ENCODE results near the gene PTPN13.

DNA sequence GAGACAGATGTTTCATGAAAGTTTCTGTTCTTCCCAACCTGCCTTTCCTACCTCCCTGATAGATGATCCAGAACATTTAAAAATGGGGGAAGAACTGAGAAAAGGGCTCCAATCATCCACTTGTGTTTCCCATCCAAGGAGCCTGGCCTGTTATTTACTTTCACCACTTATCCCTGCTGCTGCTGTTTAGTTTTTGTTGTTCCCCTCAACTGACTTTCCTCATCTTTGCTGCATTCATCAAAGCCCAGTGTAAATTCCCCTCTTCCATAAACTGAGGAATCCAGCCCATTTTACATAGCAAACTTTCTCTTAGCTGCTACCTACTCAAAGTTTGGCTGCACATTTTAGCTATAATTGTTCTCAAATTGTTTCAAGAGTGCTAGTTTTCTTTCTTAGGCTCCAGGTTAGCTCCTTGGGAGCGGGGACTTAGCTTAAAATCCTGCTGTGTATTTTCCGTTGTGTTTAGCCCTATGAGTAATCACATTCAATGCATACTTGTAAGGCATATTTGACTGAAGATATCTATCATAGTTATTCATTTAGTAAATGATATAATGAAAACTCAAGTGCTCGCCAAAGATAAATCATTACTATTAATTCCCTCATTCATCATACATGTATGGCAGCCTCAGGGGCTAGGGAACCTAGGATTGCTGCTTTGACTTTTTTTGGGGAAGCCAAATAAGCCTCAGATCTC is 1.4 kb upstream of the PTPN13 start:
- TF ChIP-seq, protein P1, sequence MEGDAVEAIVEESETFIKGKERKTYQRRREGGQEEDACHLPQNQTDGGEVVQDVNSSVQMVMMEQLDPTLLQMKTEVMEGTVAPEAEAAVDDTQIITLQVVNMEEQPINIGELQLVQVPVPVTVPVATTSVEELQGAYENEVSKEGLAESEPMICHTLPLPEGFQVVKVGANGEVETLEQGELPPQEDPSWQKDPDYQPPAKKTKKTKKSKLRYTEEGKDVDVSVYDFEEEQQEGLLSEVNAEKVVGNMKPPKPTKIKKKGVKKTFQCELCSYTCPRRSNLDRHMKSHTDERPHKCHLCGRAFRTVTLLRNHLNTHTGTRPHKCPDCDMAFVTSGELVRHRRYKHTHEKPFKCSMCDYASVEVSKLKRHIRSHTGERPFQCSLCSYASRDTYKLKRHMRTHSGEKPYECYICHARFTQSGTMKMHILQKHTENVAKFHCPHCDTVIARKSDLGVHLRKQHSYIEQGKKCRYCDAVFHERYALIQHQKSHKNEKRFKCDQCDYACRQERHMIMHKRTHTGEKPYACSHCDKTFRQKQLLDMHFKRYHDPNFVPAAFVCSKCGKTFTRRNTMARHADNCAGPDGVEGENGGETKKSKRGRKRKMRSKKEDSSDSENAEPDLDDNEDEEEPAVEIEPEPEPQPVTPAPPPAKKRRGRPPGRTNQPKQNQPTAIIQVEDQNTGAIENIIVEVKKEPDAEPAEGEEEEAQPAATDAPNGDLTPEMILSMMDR (IDR thresholded peaks at IDR 0.05): no peak
- TF ChIP-seq POLR2A (IDR thresholded peaks at IDR 0.05): no peak
